ENCODE results near the gene RORC.

- TF ChIP-seq CTCF (IDR thresholded peaks at IDR 0.05; ENCODE audit: low read depth, low read length): no peak
- no peak for TF ChIP-seq POLR2A (IDR thresholded peaks at IDR 0.05; ENCODE audit: extremely low read depth, insufficient read length)
- TF ChIP-seq MAX (IDR thresholded peaks at IDR 0.05; ENCODE audit: low read depth, low read length): no peak
Measured at GRCh38 chr1:151832318-151832980, 847 bp upstream of the RORC start.
